ENCODE results near the gene HJV. TPM values are rescaled to one million over a fixed set of nuclear protein-coding genes. Genes with fewer than 3 reads are reported as not detected.

The HJV gene
- total and polyA plus RNA-seq, 2 of the 13 experiments (the other 11 are each of a cell fraction or from before 2014, with no cell fraction given): 0.18 TPM; not detected in 1

DNA sequence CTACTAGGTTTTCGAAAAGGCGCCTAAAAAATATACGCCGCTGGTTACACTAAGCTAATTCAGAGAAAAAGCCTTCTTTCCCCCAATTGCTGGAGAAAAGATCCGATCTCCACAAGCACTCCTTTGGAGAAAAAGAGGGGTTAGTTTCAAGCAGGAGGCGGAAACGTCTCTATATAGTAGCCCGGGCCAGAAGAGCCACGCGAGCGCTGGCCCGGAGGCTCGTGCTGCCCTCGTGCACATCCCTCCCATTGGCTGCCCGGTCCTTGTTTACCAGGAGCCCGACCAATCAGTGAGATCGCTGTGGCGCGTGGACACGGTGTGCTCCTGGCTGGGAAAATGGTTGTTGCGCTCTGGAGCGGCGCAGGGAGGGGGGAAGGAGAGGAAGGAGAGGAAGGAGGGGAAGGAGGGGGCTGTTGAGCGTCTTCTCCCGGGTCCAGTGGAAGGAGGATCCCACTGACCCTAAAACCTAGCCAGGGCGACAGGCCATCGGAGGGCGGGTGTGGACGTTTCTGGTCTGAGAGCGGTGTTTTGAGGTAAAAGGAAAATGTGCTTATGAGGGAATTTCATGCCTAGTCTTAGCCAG lies 25.0 kb downstream of the HJV start, which contains the start of gene TXNIP (continued):
- TF ChIP-seq NFYB (CRISPR knock-in tag; IDR thresholded peaks at IDR 0.05): peak; percentile 99
- no peak for TF ChIP-seq NFIB (CRISPR knock-in tag; IDR thresholded peaks at IDR 0.05; ENCODE audit: borderline replicate concordance)
- peak; percentile 77; the same call in 1 of the 2 replicates for TF ChIP-seq HMG20A (CRISPR knock-in tag; IDR thresholded peaks at IDR 0.05; ENCODE audit: borderline replicate concordance)
- peak; percentile 97 for TF ChIP-seq POLR2AphosphoS2 (IDR thresholded peaks at IDR 0.05; ENCODE audit: low read depth, low read length)
- TF ChIP-seq, protein P1, sequence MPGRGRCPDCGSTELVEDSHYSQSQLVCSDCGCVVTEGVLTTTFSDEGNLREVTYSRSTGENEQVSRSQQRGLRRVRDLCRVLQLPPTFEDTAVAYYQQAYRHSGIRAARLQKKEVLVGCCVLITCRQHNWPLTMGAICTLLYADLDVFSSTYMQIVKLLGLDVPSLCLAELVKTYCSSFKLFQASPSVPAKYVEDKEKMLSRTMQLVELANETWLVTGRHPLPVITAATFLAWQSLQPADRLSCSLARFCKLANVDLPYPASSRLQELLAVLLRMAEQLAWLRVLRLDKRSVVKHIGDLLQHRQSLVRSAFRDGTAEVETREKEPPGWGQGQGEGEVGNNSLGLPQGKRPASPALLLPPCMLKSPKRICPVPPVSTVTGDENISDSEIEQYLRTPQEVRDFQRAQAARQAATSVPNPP (CRISPR knock-in tag; IDR thresholded peaks at IDR 0.05): peak; percentile 52; the same call in 1 of the 2 replicates
- TF ChIP-seq, protein P2, sequence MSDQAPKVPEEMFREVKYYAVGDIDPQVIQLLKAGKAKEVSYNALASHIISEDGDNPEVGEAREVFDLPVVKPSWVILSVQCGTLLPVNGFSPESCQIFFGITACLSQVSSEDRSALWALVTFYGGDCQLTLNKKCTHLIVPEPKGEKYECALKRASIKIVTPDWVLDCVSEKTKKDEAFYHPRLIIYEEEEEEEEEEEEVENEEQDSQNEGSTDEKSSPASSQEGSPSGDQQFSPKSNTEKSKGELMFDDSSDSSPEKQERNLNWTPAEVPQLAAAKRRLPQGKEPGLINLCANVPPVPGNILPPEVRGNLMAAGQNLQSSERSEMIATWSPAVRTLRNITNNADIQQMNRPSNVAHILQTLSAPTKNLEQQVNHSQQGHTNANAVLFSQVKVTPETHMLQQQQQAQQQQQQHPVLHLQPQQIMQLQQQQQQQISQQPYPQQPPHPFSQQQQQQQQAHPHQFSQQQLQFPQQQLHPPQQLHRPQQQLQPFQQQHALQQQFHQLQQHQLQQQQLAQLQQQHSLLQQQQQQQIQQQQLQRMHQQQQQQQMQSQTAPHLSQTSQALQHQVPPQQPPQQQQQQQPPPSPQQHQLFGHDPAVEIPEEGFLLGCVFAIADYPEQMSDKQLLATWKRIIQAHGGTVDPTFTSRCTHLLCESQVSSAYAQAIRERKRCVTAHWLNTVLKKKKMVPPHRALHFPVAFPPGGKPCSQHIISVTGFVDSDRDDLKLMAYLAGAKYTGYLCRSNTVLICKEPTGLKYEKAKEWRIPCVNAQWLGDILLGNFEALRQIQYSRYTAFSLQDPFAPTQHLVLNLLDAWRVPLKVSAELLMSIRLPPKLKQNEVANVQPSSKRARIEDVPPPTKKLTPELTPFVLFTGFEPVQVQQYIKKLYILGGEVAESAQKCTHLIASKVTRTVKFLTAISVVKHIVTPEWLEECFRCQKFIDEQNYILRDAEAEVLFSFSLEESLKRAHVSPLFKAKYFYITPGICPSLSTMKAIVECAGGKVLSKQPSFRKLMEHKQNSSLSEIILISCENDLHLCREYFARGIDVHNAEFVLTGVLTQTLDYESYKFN (CRISPR knock-in tag; conservative IDR thresholded peaks at IDR 0.05): peak; percentile 87
- TF ChIP-seq ZNF772 (CRISPR knock-in tag; IDR thresholded peaks at IDR 0.05): peak; percentile 74; the same call in 1 of the 2 replicates
- peak; percentile 61 for TF ChIP-seq SP4 (CRISPR knock-in tag; IDR thresholded peaks at IDR 0.05)
- TF ChIP-seq LCORL (IDR thresholded peaks at IDR 0.05): no peak
- TF ChIP-seq LCORL (CRISPR knock-in tag; IDR thresholded peaks at IDR 0.05): peak; percentile 76
- TF ChIP-seq, protein P3, sequence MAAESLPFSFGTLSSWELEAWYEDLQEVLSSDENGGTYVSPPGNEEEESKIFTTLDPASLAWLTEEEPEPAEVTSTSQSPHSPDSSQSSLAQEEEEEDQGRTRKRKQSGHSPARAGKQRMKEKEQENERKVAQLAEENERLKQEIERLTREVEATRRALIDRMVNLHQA (CRISPR knock-in tag; IDR thresholded peaks at IDR 0.05): no peak
- TF ChIP-seq, protein P4, sequence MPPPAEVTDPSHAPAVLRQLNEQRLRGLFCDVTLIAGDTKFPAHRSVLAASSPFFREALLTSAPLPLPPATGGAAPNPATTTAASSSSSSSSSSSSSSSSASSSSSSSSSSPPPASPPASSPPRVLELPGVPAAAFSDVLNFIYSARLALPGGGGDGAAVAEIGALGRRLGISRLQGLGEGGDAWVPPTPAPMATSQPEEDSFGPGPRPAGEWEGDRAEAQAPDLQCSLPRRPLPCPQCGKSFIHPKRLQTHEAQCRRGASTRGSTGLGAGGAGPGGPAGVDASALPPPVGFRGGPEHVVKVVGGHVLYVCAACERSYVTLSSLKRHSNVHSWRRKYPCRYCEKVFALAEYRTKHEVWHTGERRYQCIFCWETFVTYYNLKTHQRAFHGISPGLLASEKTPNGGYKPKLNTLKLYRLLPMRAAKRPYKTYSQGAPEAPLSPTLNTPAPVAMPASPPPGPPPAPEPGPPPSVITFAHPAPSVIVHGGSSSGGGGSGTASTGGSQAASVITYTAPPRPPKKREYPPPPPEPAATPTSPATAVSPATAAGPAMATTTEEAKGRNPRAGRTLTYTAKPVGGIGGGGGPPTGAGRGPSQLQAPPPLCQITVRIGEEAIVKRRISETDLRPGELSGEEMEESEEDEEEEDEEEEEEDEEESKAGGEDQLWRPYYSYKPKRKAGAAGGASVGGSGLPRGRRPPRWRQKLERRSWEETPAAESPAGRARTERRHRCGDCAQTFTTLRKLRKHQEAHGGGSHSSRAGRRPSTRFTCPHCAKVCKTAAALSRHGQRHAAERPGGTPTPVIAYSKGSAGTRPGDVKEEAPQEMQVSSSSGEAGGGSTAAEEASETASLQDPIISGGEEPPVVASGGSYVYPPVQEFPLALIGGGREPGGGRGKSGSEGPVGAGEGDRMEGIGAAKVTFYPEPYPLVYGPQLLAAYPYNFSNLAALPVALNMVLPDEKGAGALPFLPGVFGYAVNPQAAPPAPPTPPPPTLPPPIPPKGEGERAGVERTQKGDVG (CRISPR knock-in tag; IDR thresholded peaks at IDR 0.05; ENCODE audit: borderline replicate concordance): 0 out of 2 replicates have a peak, but pooled peaks have one; percentile 35
- TF ChIP-seq, protein P5, sequence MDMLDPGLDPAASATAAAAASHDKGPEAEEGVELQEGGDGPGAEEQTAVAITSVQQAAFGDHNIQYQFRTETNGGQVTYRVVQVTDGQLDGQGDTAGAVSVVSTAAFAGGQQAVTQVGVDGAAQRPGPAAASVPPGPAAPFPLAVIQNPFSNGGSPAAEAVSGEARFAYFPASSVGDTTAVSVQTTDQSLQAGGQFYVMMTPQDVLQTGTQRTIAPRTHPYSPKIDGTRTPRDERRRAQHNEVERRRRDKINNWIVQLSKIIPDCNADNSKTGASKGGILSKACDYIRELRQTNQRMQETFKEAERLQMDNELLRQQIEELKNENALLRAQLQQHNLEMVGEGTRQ (IDR thresholded peaks at IDR 0.05; ENCODE audit: low read depth, low read length): no peak
- TF ChIP-seq, protein P5 (CRISPR knock-in tag; IDR thresholded peaks at IDR 0.05; ENCODE audit: borderline replicate concordance): no peak
- TF ChIP-seq MAF1 (CRISPR knock-in tag; IDR thresholded peaks at IDR 0.05; ENCODE audit: borderline replicate concordance): no peak
- peak; percentile 79 for TF ChIP-seq BHLHE40 (IDR thresholded peaks at IDR 0.05; ENCODE audit: low read length)
- TF ChIP-seq ZNF44 (CRISPR knock-in tag; IDR thresholded peaks at IDR 0.05): peak; percentile 26; the same call in 1 of the 2 replicates
- TF ChIP-seq GABPA (IDR thresholded peaks at IDR 0.05; ENCODE audit: low read depth, low read length): no peak
- peak; percentile 63 for TF ChIP-seq GABPA (CRISPR knock-in tag; IDR thresholded peaks at IDR 0.05; ENCODE audit: low read depth)
- TF ChIP-seq RBAK (CRISPR knock-in tag; IDR thresholded peaks at IDR 0.05): 0 out of 2 replicates have a peak, but pooled peaks have one; percentile 40
- TF ChIP-seq ZKSCAN5 (CRISPR knock-in tag; IDR thresholded peaks at IDR 0.05): no peak
